ENCODE measurements around the gene EPHB1.

Gene EPHB1

DNA sequence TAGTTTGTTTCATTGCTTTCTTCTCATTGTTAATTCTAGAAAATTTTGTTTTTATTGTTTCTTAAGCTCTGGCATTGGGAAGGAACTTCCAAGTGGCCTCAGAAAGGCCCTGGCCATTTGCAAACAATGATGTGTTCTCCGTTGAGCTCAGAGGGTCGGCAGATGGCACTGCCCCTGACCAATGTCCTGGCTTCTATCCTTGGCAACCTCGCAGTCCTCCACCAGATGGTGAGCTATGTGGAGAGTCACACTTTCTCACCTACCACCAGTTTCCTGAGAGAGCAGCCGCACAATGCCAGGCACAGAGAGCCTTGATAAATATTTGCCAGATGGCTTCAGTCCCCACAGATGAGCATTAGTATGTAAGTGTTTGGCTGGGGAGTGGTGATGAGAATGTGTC is 343.7 kb downstream of the EPHB1 start:
- Histone ChIP-seq H3K4me3 (ENCODE audit: low read depth, low read length) (no peak overlapping the region), H3K9ac (ENCODE audit: low read depth, low read length) (no peak overlapping the region)

GRCh38 chr3:135140591-135140990 is 345.5 kb downstream of the EPHB1 start:
- H3K27me3 ChIP-seq (ENCODE audit: control insufficient read depth, insufficient read depth, low read length) = no peaks in the 10 kb centered on the region
- no peaks in the 10 kb centered on the region for H3K9me3 ChIP-seq (ENCODE audit: control insufficient read depth, insufficient read depth, low read length)
- no peaks in the 10 kb centered on the region for H3K4me1 ChIP-seq (ENCODE audit: control insufficient read depth, insufficient read depth, low read length)
- H3K36me3 ChIP-seq (ENCODE audit: control insufficient read depth, insufficient read depth, low read length) = no peaks in the 10 kb centered on the region
- H3K4me3 ChIP-seq (ENCODE audit: low read depth, low read length) = no peak overlapping the region
- H3K9ac ChIP-seq (ENCODE audit: low read depth, low read length) = no peak overlapping the region

More for the DNA sequence above, 343.7 kb downstream of the EPHB1 start:
- Histone ChIP-seq H3K27me3 (ENCODE audit: control insufficient read depth, insufficient read depth, low read length) (no peaks in the 10 kb centered on the region), H3K9me3 (ENCODE audit: control insufficient read depth, insufficient read depth, low read length) (no peaks in the 10 kb centered on the region), H3K36me3 (ENCODE audit: control insufficient read depth, insufficient read depth, low read length) (no peaks in the 10 kb centered on the region), H3K4me1 (ENCODE audit: control insufficient read depth, insufficient read depth, low read length) (no peaks in the 10 kb centered on the region)

DNA sequence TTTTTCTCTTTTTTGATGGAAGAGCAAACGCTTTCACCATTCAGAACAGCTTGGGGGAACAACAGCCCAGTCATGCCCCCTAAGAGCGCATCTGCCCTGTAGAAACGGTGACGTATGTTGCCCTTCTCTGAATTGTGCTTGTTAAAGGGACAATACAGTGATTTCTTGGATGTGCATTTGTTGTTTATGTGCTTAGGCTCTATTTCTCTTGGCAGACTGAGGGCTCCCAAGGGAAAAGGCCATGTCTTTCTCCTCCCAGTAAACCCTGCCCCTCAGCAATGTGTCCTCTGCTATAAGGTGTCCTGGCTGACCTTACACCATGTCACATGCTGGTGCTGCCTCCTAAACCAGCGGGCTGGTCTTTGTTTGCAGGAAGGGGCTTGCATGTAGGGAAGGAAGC is 346.1 kb downstream of the EPHB1 start:
- Histone ChIP-seq H3K4me1 (ENCODE audit: control insufficient read depth, insufficient read depth, low read length) (no peaks in the 10 kb centered on the region), H3K27me3 (ENCODE audit: control insufficient read depth, insufficient read depth, low read length) (no peaks in the 10 kb centered on the region), H3K36me3 (ENCODE audit: control insufficient read depth, insufficient read depth, low read length) (no peaks in the 10 kb centered on the region), H3K9ac (ENCODE audit: low read depth, low read length) (no peak overlapping the region), H3K4me3 (ENCODE audit: low read depth, low read length) (no peak overlapping the region), H3K9me3 (ENCODE audit: control insufficient read depth, insufficient read depth, low read length) (no peaks in the 10 kb centered on the region)

DNA sequence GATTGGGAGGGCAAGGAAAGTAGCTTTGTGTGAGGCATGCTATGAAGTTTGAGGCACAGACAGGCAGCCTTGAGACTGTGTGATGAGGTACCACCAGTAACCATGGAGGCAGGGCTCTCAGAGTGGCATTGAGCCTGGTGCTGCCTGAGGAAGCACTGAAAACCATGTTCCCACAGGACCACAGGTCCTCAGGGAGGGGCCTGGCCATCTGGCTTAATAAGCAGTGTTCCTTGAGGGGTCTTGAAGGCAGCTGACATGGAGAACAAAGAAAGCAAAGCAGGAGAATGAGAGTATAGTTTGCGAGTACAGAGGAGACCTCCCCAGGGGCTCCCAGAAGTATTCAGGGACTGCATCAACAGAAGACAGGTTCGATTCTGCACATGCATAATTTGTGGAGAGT is 346.6 kb downstream of the EPHB1 start:
- H3K4me1 ChIP-seq (ENCODE audit: control insufficient read depth, insufficient read depth, low read length) = no peaks in the 10 kb centered on the region
- no peaks in the 10 kb centered on the region for H3K9me3 ChIP-seq (ENCODE audit: control insufficient read depth, insufficient read depth, low read length)
- no peaks in the 10 kb centered on the region for H3K27me3 ChIP-seq (ENCODE audit: control insufficient read depth, insufficient read depth, low read length)
- H3K36me3 ChIP-seq (ENCODE audit: control insufficient read depth, insufficient read depth, low read length) = no peaks in the 10 kb centered on the region
- no peak overlapping the region for H3K4me3 ChIP-seq (ENCODE audit: low read depth, low read length)
- H3K9ac ChIP-seq (ENCODE audit: low read depth, low read length) = no peak overlapping the region

DNA sequence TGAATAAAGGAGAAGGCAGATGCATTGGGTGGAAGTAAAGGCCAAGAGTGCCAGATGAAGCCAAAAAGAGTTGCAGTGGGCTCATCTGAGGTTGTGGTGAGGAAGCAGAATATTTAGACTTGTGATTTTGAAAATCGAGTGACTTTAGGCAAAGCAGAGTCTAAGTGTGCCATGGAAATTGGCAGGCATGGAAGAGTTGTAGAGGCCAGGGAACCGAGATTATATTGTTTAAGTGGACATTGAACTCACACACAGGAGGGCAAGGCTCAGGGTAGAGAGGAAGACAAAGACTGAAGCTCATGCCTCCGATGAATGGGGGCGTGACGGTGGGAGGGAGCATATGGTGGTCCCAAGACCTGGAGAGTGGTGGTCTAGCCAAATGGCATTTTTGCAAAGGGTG is 347.5 kb downstream of the EPHB1 start:
- no peaks in the 10 kb centered on the region for H3K27me3 ChIP-seq (ENCODE audit: control insufficient read depth, insufficient read depth, low read length)
- H3K9ac ChIP-seq (ENCODE audit: low read depth, low read length) = no peak overlapping the region
- H3K36me3 ChIP-seq (ENCODE audit: control insufficient read depth, insufficient read depth, low read length) = no peaks in the 10 kb centered on the region
- no peaks in the 10 kb centered on the region for H3K9me3 ChIP-seq (ENCODE audit: control insufficient read depth, insufficient read depth, low read length)
- H3K4me3 ChIP-seq (ENCODE audit: low read depth, low read length) = no peak overlapping the region
- H3K4me1 ChIP-seq (ENCODE audit: control insufficient read depth, insufficient read depth, low read length) = no peaks in the 10 kb centered on the region

- H3K9me3 ChIP-seq (ENCODE audit: control insufficient read depth, insufficient read depth, low read length) = no peaks in the 10 kb centered on the region
- H3K36me3 ChIP-seq (ENCODE audit: control insufficient read depth, insufficient read depth, low read length) = no peaks in the 10 kb centered on the region
- H3K27me3 ChIP-seq (ENCODE audit: control insufficient read depth, insufficient read depth, low read length) = no peaks in the 10 kb centered on the region
- no peaks in the 10 kb centered on the region for H3K4me1 ChIP-seq (ENCODE audit: control insufficient read depth, insufficient read depth, low read length)
- no peak overlapping the region for H3K9ac ChIP-seq (ENCODE audit: low read depth, low read length)
- no peak overlapping the region for H3K4me3 ChIP-seq (ENCODE audit: low read depth, low read length)
Observed at GRCh38 chr3:135143474-135143873, 348.4 kb downstream of the EPHB1 start.

GRCh38 chr3:135145581-135145980 is 350.5 kb downstream of the EPHB1 start:
- Histone ChIP-seq H3K4me3 (ENCODE audit: low read depth, low read length) (no peak overlapping the region), H3K4me1 (ENCODE audit: control insufficient read depth, insufficient read depth, low read length) (no peaks in the 10 kb centered on the region), H3K36me3 (ENCODE audit: control insufficient read depth, insufficient read depth, low read length) (no peaks in the 10 kb centered on the region)

DNA sequence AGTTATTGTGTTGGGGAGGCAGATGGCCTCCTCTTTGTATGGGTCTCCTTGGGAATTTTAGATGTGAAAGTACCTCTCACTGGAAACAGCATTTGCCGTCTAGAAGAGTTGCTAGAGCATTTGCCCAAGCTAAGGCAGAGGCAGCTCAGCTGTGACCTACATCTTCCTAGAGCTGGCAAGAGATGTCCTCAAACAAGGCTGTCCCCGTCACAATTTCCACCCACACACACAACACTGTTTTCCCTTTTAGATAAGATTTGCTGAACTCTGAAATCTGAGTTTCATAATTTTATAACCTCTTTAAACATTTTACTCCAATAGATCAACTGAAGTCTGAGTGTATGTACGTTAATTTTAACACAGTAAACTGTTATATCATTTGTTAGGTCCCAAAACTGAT is 352.6 kb downstream of the EPHB1 start:
- Histone ChIP-seq H3K27me3 (ENCODE audit: control insufficient read depth, insufficient read depth, low read length) (no peaks in the 10 kb centered on the region), H3K36me3 (ENCODE audit: control insufficient read depth, insufficient read depth, low read length) (no peaks in the 10 kb centered on the region), H3K4me1 (ENCODE audit: control insufficient read depth, insufficient read depth, low read length) (no peaks in the 10 kb centered on the region), H3K4me3 (ENCODE audit: low read depth, low read length) (no peak overlapping the region), H3K9me3 (ENCODE audit: control insufficient read depth, insufficient read depth, low read length) (no peaks in the 10 kb centered on the region), H3K9ac (ENCODE audit: low read depth, low read length) (no peak overlapping the region)

More at GRCh38 chr3:135145581-135145980, 350.5 kb downstream of the EPHB1 start:
- Histone ChIP-seq H3K27me3 (ENCODE audit: control insufficient read depth, insufficient read depth, low read length) (no peaks in the 10 kb centered on the region), H3K9me3 (ENCODE audit: control insufficient read depth, insufficient read depth, low read length) (no peaks in the 10 kb centered on the region), H3K9ac (ENCODE audit: low read depth, low read length) (no peak overlapping the region)

DNA sequence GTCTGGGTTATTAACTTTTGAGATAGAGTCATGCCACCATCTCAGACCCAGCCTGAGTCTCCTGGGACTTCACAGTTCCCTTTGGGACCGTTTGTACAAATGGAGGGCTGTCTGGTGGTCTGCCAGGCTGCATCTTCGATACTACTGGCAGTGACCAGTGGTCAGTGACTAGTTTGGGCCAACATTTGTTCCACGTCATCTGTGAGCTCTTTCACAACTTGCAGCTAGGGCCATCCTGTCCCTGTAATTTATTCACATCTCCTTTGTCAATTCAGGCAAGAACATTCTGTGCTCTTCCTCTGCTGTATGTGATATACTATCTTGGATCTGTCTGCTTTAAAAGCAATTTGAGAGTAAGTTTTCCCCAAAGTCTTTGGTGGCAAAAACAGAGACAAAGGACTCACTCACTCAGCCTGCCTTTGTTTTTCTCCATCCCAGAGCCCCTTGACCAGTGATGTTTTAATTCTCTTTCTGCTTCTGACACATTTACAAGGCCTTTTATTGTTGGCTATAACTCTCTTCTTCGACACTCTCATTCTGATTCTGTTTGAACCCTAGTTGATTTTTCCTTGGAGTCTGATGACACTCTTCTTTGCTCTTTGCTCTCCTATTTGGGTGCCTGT is 353.4 kb downstream of the EPHB1 start:
- Histone ChIP-seq H3K36me3 (ENCODE audit: control insufficient read depth, insufficient read depth, low read length) (no peaks in the 10 kb centered on the region), H3K9ac (ENCODE audit: low read depth, low read length) (no peak overlapping the region), H3K9me3 (ENCODE audit: control insufficient read depth, insufficient read depth, low read length) (no peaks in the 10 kb centered on the region), H3K27me3 (ENCODE audit: control insufficient read depth, insufficient read depth, low read length) (no peaks in the 10 kb centered on the region), H3K4me3 (ENCODE audit: low read depth, low read length) (no peak overlapping the region), H3K4me1 (ENCODE audit: control insufficient read depth, insufficient read depth, low read length) (no peaks in the 10 kb centered on the region)

GRCh38 chr3:135149707-135150681 is 354.9 kb downstream of the EPHB1 start:
- Histone ChIP-seq H3K4me3 (ENCODE audit: low read depth, low read length) (no peak overlapping the region), H3K9ac (ENCODE audit: low read depth, low read length) (no peak overlapping the region), H3K36me3 (ENCODE audit: control insufficient read depth, insufficient read depth, low read length) (no peaks in the 10 kb centered on the region), H3K27me3 (ENCODE audit: control insufficient read depth, insufficient read depth, low read length) (no peaks in the 10 kb centered on the region), H3K9me3 (ENCODE audit: control insufficient read depth, insufficient read depth, low read length) (no peaks in the 10 kb centered on the region), H3K4me1 (ENCODE audit: control insufficient read depth, insufficient read depth, low read length) (no peaks in the 10 kb centered on the region)

- H3K9ac ChIP-seq (ENCODE audit: low read depth, low read length) = no peak overlapping the region
- H3K9me3 ChIP-seq (ENCODE audit: control insufficient read depth, insufficient read depth, low read length) = no peaks in the 10 kb centered on the region
- H3K4me1 ChIP-seq (ENCODE audit: control insufficient read depth, insufficient read depth, low read length) = peaks cover 2% of the 10 kb centered on the region
- no peak overlapping the region for H3K4me3 ChIP-seq (ENCODE audit: low read depth, low read length)
- H3K36me3 ChIP-seq (ENCODE audit: control insufficient read depth, insufficient read depth, low read length) = no peaks in the 10 kb centered on the region
- H3K27me3 ChIP-seq (ENCODE audit: control insufficient read depth, insufficient read depth, low read length) = no peaks in the 10 kb centered on the region
Observed at GRCh38 chr3:135154186-135154585, 359.1 kb downstream of the EPHB1 start.

DNA sequence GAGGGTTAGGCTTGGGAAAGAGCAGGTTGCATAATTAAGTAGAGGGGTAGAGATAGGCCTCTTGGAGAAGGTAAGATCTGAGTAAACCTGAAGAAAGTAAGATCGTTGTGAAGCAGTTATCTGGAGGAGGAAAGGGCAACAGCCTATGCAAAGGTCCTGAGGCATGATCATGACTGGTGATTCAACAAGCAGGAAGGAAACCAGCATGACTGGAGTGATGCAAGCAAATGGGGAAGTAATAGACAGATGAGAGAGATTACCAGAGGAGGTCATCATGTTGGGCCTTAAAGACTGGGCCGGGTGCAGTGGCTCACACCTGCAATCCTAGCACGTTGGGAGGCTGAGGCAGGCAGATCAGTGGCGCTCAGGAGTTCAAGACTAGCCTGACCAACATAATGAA is 360.2 kb downstream of the EPHB1 start:
- Histone ChIP-seq H3K4me1 (ENCODE audit: control insufficient read depth, insufficient read depth, low read length) (peaks cover 8% of the 10 kb centered on the region), H3K9ac (ENCODE audit: low read depth, low read length) (no peak overlapping the region), H3K9me3 (ENCODE audit: control insufficient read depth, insufficient read depth, low read length) (no peaks in the 10 kb centered on the region), H3K36me3 (ENCODE audit: control insufficient read depth, insufficient read depth, low read length) (no peaks in the 10 kb centered on the region), H3K27me3 (ENCODE audit: control insufficient read depth, insufficient read depth, low read length) (no peaks in the 10 kb centered on the region), H3K4me3 (ENCODE audit: low read depth, low read length) (no peak overlapping the region)
